ENCODE measurements around the gene KRT6C.

The KRT6C gene

DNA sequence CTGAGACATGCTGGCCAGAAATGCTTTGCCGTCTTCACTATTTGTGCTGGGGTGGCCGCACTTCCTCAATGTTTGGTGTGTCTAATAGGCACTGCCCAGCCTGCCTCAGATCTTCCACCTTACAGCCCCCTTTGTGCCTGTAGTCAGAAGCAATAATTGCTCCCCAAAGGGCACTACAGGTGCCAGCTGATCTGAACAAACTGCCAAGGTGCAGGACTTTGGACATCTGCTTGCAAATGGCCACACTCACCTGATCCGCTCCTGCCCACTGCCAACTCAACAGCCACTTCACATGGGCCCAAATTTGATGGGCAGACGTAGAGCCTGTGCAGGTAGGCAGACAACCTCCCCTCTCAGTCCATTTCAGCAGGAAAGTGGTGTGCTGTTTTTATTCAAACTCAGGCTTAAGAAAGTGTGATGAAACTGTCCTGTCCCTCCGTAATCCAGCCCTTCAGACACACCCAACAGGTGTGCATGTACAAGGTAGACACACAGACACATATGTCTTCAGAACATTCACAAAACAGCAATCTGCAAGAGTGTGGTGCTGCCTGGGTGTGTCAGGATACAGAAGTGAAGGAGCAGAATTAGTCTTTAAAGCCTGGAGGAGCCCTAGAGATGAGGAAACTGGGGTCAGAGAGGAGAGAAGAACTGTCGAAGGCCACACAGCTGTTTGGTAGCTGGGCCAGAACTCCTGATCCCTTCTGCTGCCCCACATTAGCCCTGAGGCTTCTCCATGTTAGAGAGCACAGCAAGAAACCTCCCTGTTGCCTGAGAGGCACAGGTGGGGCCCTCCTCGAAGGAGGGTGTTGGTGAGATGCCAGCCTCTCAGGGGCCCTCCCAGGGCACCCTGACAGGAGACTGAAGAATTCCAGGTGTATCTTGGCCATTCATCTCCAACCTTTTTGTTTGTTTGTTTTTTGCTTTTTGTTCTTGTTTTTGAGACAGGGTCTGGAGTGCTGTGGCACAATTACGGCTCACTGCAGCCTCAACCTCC, 35.0 kb downstream of the KRT6C start:
- Histone ChIP-seq H3K4me1 (ENCODE audit: insufficient read depth, low read length) (peaks cover 14% of the 10 kb centered on the region), H3K9me3 (ENCODE audit: insufficient read depth, low read depth, low read length) (no peaks in the 10 kb centered on the region), H3K4me3 (ENCODE audit: low read length) (no peak overlapping the region), H3K9ac (ENCODE audit: low read depth, low read length) (no peak overlapping the region), H3K36me3 (ENCODE audit: insufficient read depth, low read depth, low read length) (no peaks in the 10 kb centered on the region), H3K27me3 (ENCODE audit: insufficient read depth, low read length) (no peaks in the 10 kb centered on the region), H3K27ac (ENCODE audit: low read length) (no peak overlapping the region)

DNA sequence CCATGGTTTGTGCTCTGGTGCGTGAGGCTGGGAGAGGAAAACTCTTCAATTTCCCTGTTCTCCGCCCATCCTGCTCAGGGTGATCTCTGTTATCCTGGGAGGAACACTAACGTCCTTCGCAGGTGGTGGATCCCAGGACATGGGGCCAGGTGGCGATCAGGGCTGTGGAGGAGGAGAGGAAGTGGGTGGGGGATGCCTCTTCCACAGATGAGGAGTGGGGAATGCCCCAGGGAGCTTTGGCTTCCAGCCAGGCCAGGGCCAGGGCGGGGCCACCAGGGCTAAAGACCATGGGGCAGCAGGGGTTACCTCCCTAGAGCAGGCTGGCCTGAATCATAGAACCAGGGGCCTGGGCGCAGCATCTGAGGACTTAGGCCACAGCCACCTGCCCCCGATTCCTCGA, 36.1 kb downstream of the KRT6C start:
- no peaks in the 10 kb centered on the region; the same call in 1 of the 2 replicates for H3K27me3 ChIP-seq (ENCODE audit: insufficient read depth, low read length)
- H3K27ac ChIP-seq (ENCODE audit: low read length), result no peak overlapping the region
- no peak overlapping the region for H3K4me3 ChIP-seq (ENCODE audit: low read length)
- H3K36me3 ChIP-seq (ENCODE audit: insufficient read depth, low read depth, low read length), result no peaks in the 10 kb centered on the region
- H3K9ac ChIP-seq (ENCODE audit: low read depth, low read length), result no peak overlapping the region
- no peaks in the 10 kb centered on the region for H3K9me3 ChIP-seq (ENCODE audit: insufficient read depth, low read depth, low read length)
- peaks cover 11% of the 10 kb centered on the region for H3K4me1 ChIP-seq (ENCODE audit: insufficient read depth, low read length)

DNA sequence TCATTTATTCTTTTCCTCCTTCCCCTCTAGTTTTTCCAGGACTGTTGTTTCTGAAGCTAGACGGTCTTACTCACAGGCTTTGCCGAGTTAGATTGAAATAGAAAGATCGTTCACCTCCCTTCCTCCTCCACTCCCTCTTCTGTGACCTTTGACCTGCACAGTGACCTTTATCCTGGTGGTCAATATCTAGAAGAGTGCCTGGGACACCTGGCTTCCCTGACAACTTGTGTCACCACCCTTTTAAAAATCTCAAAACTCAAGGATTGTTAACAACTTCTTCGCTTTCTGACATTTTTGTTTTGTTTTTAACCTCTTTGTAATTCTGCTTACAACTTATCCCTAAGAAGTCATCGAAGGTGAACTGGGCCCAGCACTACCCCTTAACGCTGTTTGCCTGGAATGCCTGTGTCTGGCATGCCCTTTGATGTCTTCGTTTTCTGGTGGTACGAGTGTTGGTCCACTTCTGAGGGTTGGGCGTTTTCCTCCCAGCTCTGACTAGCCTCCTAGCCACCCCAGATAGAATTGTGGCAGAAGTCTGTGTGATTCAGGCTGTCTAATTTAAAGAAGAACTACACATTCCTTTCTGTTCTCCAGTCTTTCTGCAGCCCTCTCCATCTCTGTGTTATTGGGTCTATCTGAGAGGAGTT, 36.7 kb downstream of the KRT6C start:
- Histone ChIP-seq H3K27ac (ENCODE audit: low read length) (no peak overlapping the region), H3K4me1 (ENCODE audit: insufficient read depth, low read length) (peaks cover 5% of the 10 kb centered on the region; the same call in 1 of the 2 replicates), H3K27me3 (ENCODE audit: insufficient read depth, low read length) (no peaks in the 10 kb centered on the region; the same call in 1 of the 2 replicates), H3K4me3 (ENCODE audit: low read length) (no peak overlapping the region), H3K9me3 (ENCODE audit: insufficient read depth, low read depth, low read length) (no peaks in the 10 kb centered on the region), H3K9ac (ENCODE audit: low read depth, low read length) (no peak overlapping the region), H3K36me3 (ENCODE audit: insufficient read depth, low read depth, low read length) (no peaks in the 10 kb centered on the region)

DNA sequence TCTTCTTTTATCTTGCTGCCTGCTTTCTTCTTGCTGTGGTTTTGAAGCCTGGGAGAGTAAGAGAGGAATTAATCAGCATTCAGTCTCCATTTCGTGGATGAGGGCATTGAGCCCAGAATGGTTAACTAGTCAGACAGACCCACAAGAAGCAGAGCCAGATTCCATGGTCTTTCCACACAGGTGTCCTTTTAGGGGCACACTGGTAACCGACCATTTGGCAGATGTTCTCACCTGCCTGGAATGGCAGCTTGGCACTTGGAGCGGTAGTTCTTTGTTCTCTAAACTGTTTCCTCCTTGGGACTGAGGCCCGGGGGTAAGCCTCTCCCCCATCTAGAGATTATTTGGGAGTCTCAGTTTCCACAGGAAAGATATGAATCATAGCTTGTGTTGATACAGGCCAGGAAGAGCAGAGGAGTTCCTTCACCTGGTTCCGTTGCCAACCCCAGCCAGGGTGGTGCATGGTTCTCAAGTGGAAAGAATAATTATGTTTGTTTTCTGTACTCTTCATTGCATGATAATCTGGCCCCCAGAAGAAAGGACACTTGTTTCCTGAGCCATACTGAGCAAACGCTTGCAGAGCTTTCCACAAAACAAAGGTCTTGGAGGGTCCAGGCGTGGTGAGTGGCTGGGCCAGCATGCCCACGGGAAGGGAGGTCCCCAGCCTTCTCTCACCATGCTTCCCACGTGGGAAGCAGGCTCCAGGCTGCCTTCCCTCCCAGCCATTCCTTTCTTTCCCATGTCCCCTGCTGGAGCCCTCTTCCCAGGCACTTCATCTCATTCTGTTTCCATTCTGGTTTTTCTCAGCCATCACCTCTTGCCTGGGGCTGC, 37.4 kb downstream of the KRT6C start:
- Histone ChIP-seq H3K9ac (ENCODE audit: low read depth, low read length) (no peak overlapping the region), H3K27ac (ENCODE audit: low read length) (no peak overlapping the region), H3K36me3 (ENCODE audit: insufficient read depth, low read depth, low read length) (no peaks in the 10 kb centered on the region), H3K27me3 (ENCODE audit: insufficient read depth, low read length) (no peaks in the 10 kb centered on the region; the same call in 1 of the 2 replicates), H3K4me1 (ENCODE audit: insufficient read depth, low read length) (no peaks in the 10 kb centered on the region), H3K4me3 (ENCODE audit: low read length) (no peak overlapping the region), H3K9me3 (ENCODE audit: insufficient read depth, low read depth, low read length) (no peaks in the 10 kb centered on the region)

- H3K36me3 ChIP-seq (ENCODE audit: insufficient read depth, low read depth, low read length), result no peaks in the 10 kb centered on the region
- no peak overlapping the region for H3K9ac ChIP-seq (ENCODE audit: low read depth, low read length)
- no peaks in the 10 kb centered on the region; the same call in 1 of the 2 replicates for H3K27me3 ChIP-seq (ENCODE audit: insufficient read depth, low read length)
- H3K9me3 ChIP-seq (ENCODE audit: insufficient read depth, low read depth, low read length), result no peaks in the 10 kb centered on the region
- no peak overlapping the region for H3K27ac ChIP-seq (ENCODE audit: low read length)
- no peak overlapping the region for H3K4me3 ChIP-seq (ENCODE audit: low read length)
- H3K4me1 ChIP-seq (ENCODE audit: insufficient read depth, low read length), result no peaks in the 10 kb centered on the region
These were observed 38.0 kb downstream of the KRT6C start for GRCh38 chr12:52435659-52435999.

DNA sequence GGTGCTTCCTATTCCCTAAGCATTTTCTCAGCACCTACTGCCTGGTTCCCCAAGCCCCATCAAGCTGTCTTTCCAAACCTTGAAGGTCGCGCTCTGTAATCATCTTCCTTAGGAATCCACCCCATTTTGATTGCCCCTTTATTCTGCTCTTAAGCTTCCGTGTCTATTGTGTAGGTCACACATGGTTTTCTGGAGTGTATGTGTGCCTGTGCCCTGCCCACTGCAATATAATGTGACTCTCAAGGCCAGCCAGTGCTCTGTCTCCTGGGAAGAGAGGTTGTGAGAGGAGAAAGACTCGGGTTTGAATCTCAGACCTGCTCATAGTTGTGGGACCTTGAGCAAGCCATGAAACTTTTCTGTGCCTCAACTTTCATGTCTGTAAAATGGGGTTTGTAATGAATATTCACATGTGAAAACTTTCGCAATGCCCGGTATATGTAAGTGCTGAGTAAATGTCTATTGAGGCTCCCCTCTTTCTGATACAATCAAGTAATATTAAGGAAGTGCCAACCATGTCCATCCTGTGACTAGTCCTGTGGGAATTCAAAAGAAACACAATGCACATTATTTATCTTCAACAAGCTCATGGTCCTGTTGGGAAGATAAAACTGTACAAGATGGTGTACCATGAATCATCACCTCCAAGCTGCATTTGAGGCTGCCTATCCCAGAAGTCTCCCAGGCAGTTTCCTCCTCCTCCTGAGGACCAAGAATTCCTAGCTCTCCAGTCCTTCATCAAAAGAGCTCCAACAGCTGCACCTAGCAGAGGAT, 38.7 kb downstream of the KRT6C start:
- no peaks in the 10 kb centered on the region; the same call in 1 of the 2 replicates for H3K27me3 ChIP-seq (ENCODE audit: insufficient read depth, low read length)

GRCh38 chr12:52434081-52434733, 39.4 kb downstream of the KRT6C start, which contains the start of gene KRT75:
TSS of gene KRT75 (minus strand) at chr12:52434371. CDS start at chr12:52434304, 67 bp downstream.
- no peaks in the 10 kb centered on the region for H3K4me1 ChIP-seq (ENCODE audit: insufficient read depth, low read length)
- no peaks in the 10 kb centered on the region for H3K9me3 ChIP-seq (ENCODE audit: insufficient read depth, low read depth, low read length)
- H3K36me3 ChIP-seq (ENCODE audit: insufficient read depth, low read depth, low read length), result no peaks in the 10 kb centered on the region
- no peak within 1 kb of the TSS for H3K9ac ChIP-seq (ENCODE audit: low read depth, low read length)
- H3K27me3 ChIP-seq (ENCODE audit: insufficient read depth, low read length), result no peaks in the 10 kb centered on the region; the same call in 1 of the 2 replicates
- no peak within 1 kb of the TSS for H3K4me3 ChIP-seq (ENCODE audit: low read length)
- H3K27ac ChIP-seq (ENCODE audit: low read length), result no peak within 1 kb of the TSS

More for the DNA sequence above, 38.7 kb downstream of the KRT6C start:
- Histone ChIP-seq H3K36me3 (ENCODE audit: insufficient read depth, low read depth, low read length) (no peaks in the 10 kb centered on the region), H3K4me1 (ENCODE audit: insufficient read depth, low read length) (no peaks in the 10 kb centered on the region), H3K4me3 (ENCODE audit: low read length) (no peak overlapping the region), H3K27ac (ENCODE audit: low read length) (no peak overlapping the region), H3K9me3 (ENCODE audit: insufficient read depth, low read depth, low read length) (no peaks in the 10 kb centered on the region), H3K9ac (ENCODE audit: low read depth, low read length) (no peak overlapping the region)

DNA sequence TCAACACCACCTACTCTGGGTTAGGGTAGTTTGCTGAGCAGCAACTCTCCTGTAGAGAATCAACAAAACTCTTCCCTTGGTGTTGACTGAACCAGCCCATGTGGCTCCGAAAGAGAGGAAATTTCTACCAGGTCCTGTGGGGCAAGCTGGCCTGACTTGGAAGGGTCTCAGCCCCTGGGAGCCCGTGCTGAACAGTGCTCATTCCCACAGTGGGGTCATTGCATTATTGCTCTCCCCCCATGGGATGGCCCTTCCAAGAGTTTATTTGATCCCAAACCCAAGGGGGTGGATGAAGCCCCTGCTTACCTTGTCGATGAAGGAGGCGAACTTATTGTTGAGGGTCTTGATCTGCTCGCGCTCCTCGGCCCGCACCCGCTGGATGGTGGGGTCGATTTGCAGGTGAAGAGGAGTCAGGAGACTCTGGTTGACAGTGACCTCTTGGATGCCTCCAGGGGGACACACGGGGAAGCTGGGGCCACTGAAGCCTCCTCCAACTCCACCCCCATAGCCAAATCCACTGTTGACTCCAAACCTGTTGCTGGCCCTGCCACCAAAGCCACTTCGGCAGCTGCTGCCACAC, 40.0 kb downstream of the KRT6C start:
- Histone ChIP-seq H3K9ac (ENCODE audit: low read depth, low read length) (no peak overlapping the region), H3K9me3 (ENCODE audit: insufficient read depth, low read depth, low read length) (no peaks in the 10 kb centered on the region), H3K36me3 (ENCODE audit: insufficient read depth, low read depth, low read length) (no peaks in the 10 kb centered on the region), H3K4me1 (ENCODE audit: insufficient read depth, low read length) (no peaks in the 10 kb centered on the region), H3K4me3 (ENCODE audit: low read length) (no peak overlapping the region), H3K27me3 (ENCODE audit: insufficient read depth, low read length) (no peaks in the 10 kb centered on the region; the same call in 1 of the 2 replicates), H3K27ac (ENCODE audit: low read length) (no peak overlapping the region)

GRCh38 chr12:52432559-52433207, 40.9 kb downstream of the KRT6C start:
- no peak overlapping the region for H3K27ac ChIP-seq (ENCODE audit: low read length)
- no peaks in the 10 kb centered on the region for H3K4me1 ChIP-seq (ENCODE audit: insufficient read depth, low read length)
- no peaks in the 10 kb centered on the region for H3K36me3 ChIP-seq (ENCODE audit: insufficient read depth, low read depth, low read length)
- H3K4me3 ChIP-seq (ENCODE audit: low read length), result no peak overlapping the region
- H3K9ac ChIP-seq (ENCODE audit: low read depth, low read length), result no peak overlapping the region
- no peaks in the 10 kb centered on the region; the same call in 1 of the 2 replicates for H3K27me3 ChIP-seq (ENCODE audit: insufficient read depth, low read length)
- H3K9me3 ChIP-seq (ENCODE audit: insufficient read depth, low read depth, low read length), result no peaks in the 10 kb centered on the region

GRCh38 chr12:52428121-52428520, 45.5 kb downstream of the KRT6C start:
- Histone ChIP-seq H3K27ac (ENCODE audit: low read length) (no peak overlapping the region), H3K9ac (ENCODE audit: low read depth, low read length) (no peak overlapping the region), H3K36me3 (ENCODE audit: insufficient read depth, low read depth, low read length) (no peaks in the 10 kb centered on the region), H3K27me3 (ENCODE audit: insufficient read depth, low read length) (no peaks in the 10 kb centered on the region; the same call in 1 of the 2 replicates), H3K4me3 (ENCODE audit: low read length) (no peak overlapping the region), H3K9me3 (ENCODE audit: insufficient read depth, low read depth, low read length) (no peaks in the 10 kb centered on the region), H3K4me1 (ENCODE audit: insufficient read depth, low read length) (no peaks in the 10 kb centered on the region)
